Right kidney (tissue), 1 donor: Measurements from ENCODE around the gene MRPS18A.
"Not testable (repeated sequence)": the region's sequence is repeated elsewhere in the genome, so short reads cannot be mapped to it uniquely, and the experiment has no call there.

ENCODE experiments used
- DNase-seq: peaks from one replicate; pipeline ENCODE4 v3.0.0-alpha.2; 2016

Gene MRPS18A

GRCh38 chr6:43635387-43636307, 51.9 kb downstream of the MRPS18A start, which contains the start of gene MAD2L1BP:
Gene MAD2L1BP (plus strand): TSS chr6:43635840. CDS start chr6:43635876, 36 bp downstream.
- DNase-seq = peak; percentile 86

GRCh38 chr6:43634702-43635303, 52.8 kb downstream of the MRPS18A start:
- DNase-seq = peak; percentile 7

GRCh38 chr6:43633002-43633401, 54.6 kb downstream of the MRPS18A start:
- not testable (repeated sequence) for DNase-seq

- DNase-seq = no peak
These were observed 56.5 kb downstream of the MRPS18A start for GRCh38 chr6:43630980-43631619.

- peak; percentile 87 for DNase-seq
These were observed 57.9 kb downstream of the MRPS18A start for GRCh38 chr6:43629505-43630300.

GRCh38 chr6:43629104-43629504, 58.5 kb downstream of the MRPS18A start, which contains the start of gene GTPBP2:
Gene GTPBP2 (minus strand): TSS chr6:43629264. CDS start chr6:43629162, 102 bp downstream.
- DNase-seq = no peak

- peak; percentile 84 for DNase-seq
These were observed 59.0 kb downstream of the MRPS18A start for GRCh38 chr6:43628393-43629103.

- DNase-seq = peak; percentile 17
These were observed 60.4 kb downstream of the MRPS18A start for GRCh38 chr6:43627008-43627825.

GRCh38 chr6:43625393-43625992, 62.1 kb downstream of the MRPS18A start:
- no peak for DNase-seq

- no peak for DNase-seq
These were observed 62.8 kb downstream of the MRPS18A start for GRCh38 chr6:43624786-43625288.

- DNase-seq = no peak
These were observed 63.5 kb downstream of the MRPS18A start for GRCh38 chr6:43623880-43624785.

- no peak for DNase-seq
These were observed 65.0 kb downstream of the MRPS18A start for GRCh38 chr6:43622541-43622940.

- no peak for DNase-seq
These were observed 65.8 kb downstream of the MRPS18A start for GRCh38 chr6:43621836-43622180.
